K562 (cell line): Measurements from ENCODE around the gene RAB6A. TPM values are rescaled to one million over a fixed set of nuclear protein-coding genes. Genes with fewer than 3 reads are reported as not detected.
A peak's percentile ranks its signal among the peaks of the same experiment; 100 is the strongest.

ENCODE experiments used
- EHMT2 ChIP-seq: fragments of 450-650 bp; IDR thresholded peaks from 2 replicates; pipeline ENCODE4 v1.6.1; 2018; ENCODE audit warnings: antibody characterized with exemption
- HCFC1 ChIP-seq: IDR thresholded peaks from 2 replicates; pipeline ENCODE4 v1.6.1; 2012; ENCODE audit warnings: low read depth, low read length, improper control_type of control experiment
- HDAC2 ChIP-seq: fragments of 450-650 bp; IDR thresholded peaks from 2 replicates; pipeline ENCODE4 v1.6.1; 2016; ENCODE audit warnings: mild to moderate bottlenecking
- LCOR ChIP-seq: sonication (generic); formaldehyde crosslinking; IDR thresholded peaks from 2 replicates; pipeline ENCODE4 v1.8.0; 2022; ENCODE audit warnings: mild to moderate bottlenecking, missing genetic modification reagents
- MBD2 ChIP-seq: sonication (generic); IDR thresholded peaks from 2 replicates; pipeline ENCODE4 v1.6.1; 2016; ENCODE audit warnings: low read depth, borderline replicate concordance
- SAFB2 ChIP-seq: fragments of 200-400 bp; formaldehyde crosslinking; IDR thresholded peaks from 2 replicates; pipeline ENCODE4 v1.6.1; 2018; ENCODE audit warnings: borderline replicate concordance, low read length, low read depth, moderate library complexity; ENCODE audit not compliant: severe bottlenecking
- SMARCA5 ChIP-seq: fragments of 450-650 bp; IDR thresholded peaks from 2 replicates; pipeline ENCODE4 v1.6.1; 2016
- USF2 ChIP-seq: sonication (generic); formaldehyde crosslinking; IDR thresholded peaks from 2 replicates; pipeline ENCODE4 v1.5.0; 2020; ENCODE audit warnings: missing genetic modification reagents
- ZNF143 ChIP-seq: sonication (generic); formaldehyde crosslinking; IDR thresholded peaks from 2 replicates; pipeline ENCODE4 v1.9.0; 2022; ENCODE audit warnings: mild to moderate bottlenecking, missing genetic modification reagents
- ZNF253 ChIP-seq: fragments of 250-450 bp; sonication (Bioruptor Pico); conservative IDR thresholded peaks from 2 replicates; pipeline ENCODE4 v1.6.1; 2021; ENCODE audit warnings: mild to moderate bottlenecking
- ZNF3 ChIP-seq: fragments of 250-450 bp; sonication (Bioruptor Pico); IDR thresholded peaks from 2 replicates; pipeline ENCODE4 v1.5.0; 2021; ENCODE audit warnings: mild to moderate bottlenecking, moderate library complexity
- ZNF324 ChIP-seq: fragments of 250-450 bp; sonication (Bioruptor Pico); IDR thresholded peaks from 2 replicates; pipeline ENCODE4 v1.4.0; 2020; ENCODE audit warnings: mild to moderate bottlenecking
- ZNF41 ChIP-seq: fragments of 250-450 bp; sonication (Bioruptor Pico); conservative IDR thresholded peaks from 2 replicates; pipeline ENCODE4 v1.4.0; 2020; ENCODE audit warnings: mild to moderate bottlenecking
- ZNF431 ChIP-seq: sonication (generic); formaldehyde crosslinking; IDR thresholded peaks from 2 replicates; pipeline ENCODE4 v1.8.0; 2022; ENCODE audit warnings: mild to moderate bottlenecking, missing genetic modification reagents
- ZNF609 ChIP-seq: sonication (generic); formaldehyde crosslinking; IDR thresholded peaks from 2 replicates; pipeline ENCODE4 v1.8.1; 2023; ENCODE audit warnings: missing genetic modification reagents, mild to moderate bottlenecking, borderline replicate concordance
- ZNF785 ChIP-seq: fragments of 250-450 bp; sonication (Bioruptor Pico); IDR thresholded peaks from 2 replicates; pipeline ENCODE4 v1.4.0; 2020; ENCODE audit warnings: mild to moderate bottlenecking
- ZSCAN29 ChIP-seq: fragments of 450-650 bp; IDR thresholded peaks from 2 replicates; pipeline ENCODE4 v1.6.1; 2017
- polyA plus RNA-seq, 8 experiments: library from polyadenylated mRNA; depleted of rRNA in 4 of 8; stranded (reverse) in 5 of 8; unstranded in 3 of 8; fragments of >200 nt; fragmentation: Nextera tagmentation in 2 of 8; fragmentation: Illumina TruSeq in 1 of 8; extraction: Ambion mirVana in 2 of 8; extraction: Trizol in 1 of 8; gene quantifications; 2 replicates each; pipeline versions ENCODE4 v1.2.1 to v1.2.3, GENCODE V29; 2011 to 2014; ENCODE audit warnings: inconsistent platforms in 1 of 8, missing spikeins in 1 of 8
- total RNA-seq, 7 experiments: library from RNA; depleted of rRNA in 6 of 7; stranded (reverse); fragments of >200 nt in 6 of 7; fragmentation: Illumina TruSeq in 2 of 7; extraction: Trizol in 2 of 7; gene quantifications; 2 replicates each; pipeline versions ENCODE4 v1.2.1 to v1.2.3, GENCODE V29; 2011 to 2021; ENCODE audit warnings: low replicate concordance in 1 of 7
- TF ChIP-seq, protein P1 (sequence below): sonication (generic); formaldehyde crosslinking; IDR thresholded peaks from 2 replicates; pipeline ENCODE4 v1.8.0; 2022; ENCODE audit warnings: missing genetic modification reagents, mild to moderate bottlenecking, borderline replicate concordance
- TF ChIP-seq, protein P2 (sequence below): sonication (generic); formaldehyde crosslinking; IDR thresholded peaks from 2 replicates; pipeline ENCODE4 v1.8.0; 2022; ENCODE audit warnings: mild to moderate bottlenecking, missing genetic modification reagents

The RAB6A gene
- total and polyA plus RNA-seq, 9 of the 15 experiments (the other 6 are each of a cell fraction or from before 2014, with no cell fraction given): 14.0 to 95.3 (median 45.4) TPM

DNA sequence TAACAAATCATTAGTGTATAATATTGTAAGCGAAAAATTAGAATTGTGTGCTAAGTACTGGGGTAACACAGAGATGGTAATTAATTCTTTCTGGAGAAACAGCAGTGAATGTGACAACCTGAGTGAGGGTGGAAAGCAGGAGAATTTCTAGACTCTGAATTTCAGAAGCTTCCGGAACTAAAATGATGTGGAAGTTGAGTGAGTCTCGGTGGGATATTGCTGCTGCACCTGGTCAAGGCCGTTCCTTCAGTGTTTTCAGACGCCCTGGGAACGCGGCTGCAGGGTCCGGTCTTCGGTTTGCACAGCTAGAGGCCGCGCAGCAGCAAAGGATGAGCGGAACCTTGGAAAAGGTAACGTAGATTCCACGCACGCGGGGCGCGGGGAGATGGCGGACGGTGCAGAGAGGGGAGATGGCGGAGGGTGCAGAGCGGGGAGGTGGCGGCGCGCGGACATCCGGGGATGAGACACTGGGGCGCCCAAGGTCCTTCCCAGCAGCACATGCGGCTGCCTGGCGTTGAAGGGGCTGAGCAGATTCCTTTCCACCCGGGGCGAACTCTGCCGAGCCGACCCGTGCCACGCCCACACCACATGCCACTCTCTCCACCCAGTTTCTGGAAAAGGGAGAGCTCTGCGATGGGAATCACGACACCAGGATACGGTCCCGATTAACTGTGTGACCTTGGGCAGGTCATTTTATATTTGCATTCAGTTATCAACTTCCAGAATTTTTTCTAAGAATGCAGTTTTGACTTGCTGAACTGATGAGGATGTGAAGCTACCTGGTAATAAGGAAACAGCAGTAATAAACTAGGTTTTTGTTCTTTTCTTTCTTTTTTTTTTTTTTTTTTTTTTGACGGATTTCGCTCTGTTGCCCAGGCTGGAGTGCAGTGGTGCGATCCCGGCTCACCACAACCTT is 27.0 kb upstream of the RAB6A start, which contains the start of gene MRPL48 (continued):
- TF ChIP-seq ZNF431: no peak
- TF ChIP-seq HCFC1: peak; percentile 69
- TF ChIP-seq, protein P1, sequence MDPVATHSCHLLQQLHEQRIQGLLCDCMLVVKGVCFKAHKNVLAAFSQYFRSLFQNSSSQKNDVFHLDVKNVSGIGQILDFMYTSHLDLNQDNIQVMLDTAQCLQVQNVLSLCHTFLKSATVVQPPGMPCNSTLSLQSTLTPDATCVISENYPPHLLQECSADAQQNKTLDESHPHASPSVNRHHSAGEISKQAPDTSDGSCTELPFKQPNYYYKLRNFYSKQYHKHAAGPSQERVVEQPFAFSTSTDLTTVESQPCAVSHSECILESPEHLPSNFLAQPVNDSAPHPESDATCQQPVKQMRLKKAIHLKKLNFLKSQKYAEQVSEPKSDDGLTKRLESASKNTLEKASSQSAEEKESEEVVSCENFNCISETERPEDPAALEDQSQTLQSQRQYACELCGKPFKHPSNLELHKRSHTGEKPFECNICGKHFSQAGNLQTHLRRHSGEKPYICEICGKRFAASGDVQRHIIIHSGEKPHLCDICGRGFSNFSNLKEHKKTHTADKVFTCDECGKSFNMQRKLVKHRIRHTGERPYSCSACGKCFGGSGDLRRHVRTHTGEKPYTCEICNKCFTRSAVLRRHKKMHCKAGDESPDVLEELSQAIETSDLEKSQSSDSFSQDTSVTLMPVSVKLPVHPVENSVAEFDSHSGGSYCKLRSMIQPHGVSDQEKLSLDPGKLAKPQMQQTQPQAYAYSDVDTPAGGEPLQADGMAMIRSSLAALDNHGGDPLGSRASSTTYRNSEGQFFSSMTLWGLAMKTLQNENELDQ (CRISPR knock-in tag): no peak
- no peak for TF ChIP-seq ZSCAN29
- TF ChIP-seq ZNF785 (CRISPR knock-in tag): no peak
- TF ChIP-seq ZNF609 (CRISPR knock-in tag): no peak
- no peak for TF ChIP-seq ZNF41 (CRISPR knock-in tag)
- peak; percentile 62 for TF ChIP-seq MBD2
- TF ChIP-seq ZNF143 (CRISPR knock-in tag): peak; percentile 79
- no peak for TF ChIP-seq ZNF253 (CRISPR knock-in tag)
- no peak for TF ChIP-seq SAFB2
- TF ChIP-seq ZNF324 (CRISPR knock-in tag): no peak
- TF ChIP-seq ZNF3 (CRISPR knock-in tag): peak; percentile 30; the same call in 1 of the 2 replicates
- peak; percentile 74; the same call in 1 of the 2 replicates for TF ChIP-seq SMARCA5
- TF ChIP-seq, protein P2, sequence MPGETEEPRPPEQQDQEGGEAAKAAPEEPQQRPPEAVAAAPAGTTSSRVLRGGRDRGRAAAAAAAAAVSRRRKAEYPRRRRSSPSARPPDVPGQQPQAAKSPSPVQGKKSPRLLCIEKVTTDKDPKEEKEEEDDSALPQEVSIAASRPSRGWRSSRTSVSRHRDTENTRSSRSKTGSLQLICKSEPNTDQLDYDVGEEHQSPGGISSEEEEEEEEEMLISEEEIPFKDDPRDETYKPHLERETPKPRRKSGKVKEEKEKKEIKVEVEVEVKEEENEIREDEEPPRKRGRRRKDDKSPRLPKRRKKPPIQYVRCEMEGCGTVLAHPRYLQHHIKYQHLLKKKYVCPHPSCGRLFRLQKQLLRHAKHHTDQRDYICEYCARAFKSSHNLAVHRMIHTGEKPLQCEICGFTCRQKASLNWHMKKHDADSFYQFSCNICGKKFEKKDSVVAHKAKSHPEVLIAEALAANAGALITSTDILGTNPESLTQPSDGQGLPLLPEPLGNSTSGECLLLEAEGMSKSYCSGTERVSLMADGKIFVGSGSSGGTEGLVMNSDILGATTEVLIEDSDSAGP (CRISPR knock-in tag): no peak
- TF ChIP-seq LCOR (CRISPR knock-in tag): peak; percentile 69; the same call in 1 of the 2 replicates
- peak; percentile 91; the same call in 1 of the 2 replicates for TF ChIP-seq EHMT2
- peak; percentile 77 for TF ChIP-seq HDAC2
- no peak; the same call in 1 of the 2 replicates for TF ChIP-seq USF2 (CRISPR knock-in tag)
